HG02981 (cell line): ENCODE measurements around the gene TRMT11.
"Not testable (repeated sequence)": the region's sequence is repeated elsewhere in the genome, so short reads cannot be mapped to it uniquely, and the experiment has no call there.

Experiments
- ATAC-seq: cut with Tn5 transposase; IDR thresholded peaks from one replicate; pipeline ENCODE4 v1.9.1; 2021; ENCODE audit warnings: mild to moderate bottlenecking, moderate library complexity; ENCODE audit not compliant: unreplicated experiment

TRMT11 gene

DNA sequence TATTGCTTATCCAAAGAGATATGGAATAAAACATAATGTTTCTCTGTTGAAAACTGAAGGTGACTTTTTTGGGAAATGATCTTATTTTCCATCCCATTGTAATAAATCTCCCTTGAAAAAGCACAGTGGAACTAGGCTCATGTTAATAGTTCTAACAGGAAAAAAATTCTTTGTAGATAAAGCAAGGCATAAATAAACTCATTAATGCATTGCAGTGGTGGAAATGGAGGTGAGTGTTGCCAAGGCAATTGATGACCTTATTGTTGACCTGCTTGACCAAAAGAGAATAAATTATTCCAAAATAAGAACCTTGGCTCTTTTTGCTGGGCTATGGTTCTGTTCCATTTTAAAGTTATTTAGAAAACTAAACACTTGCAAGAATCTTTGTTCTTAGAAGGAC, 55.2 kb downstream of the TRMT11 start:
- no peak for ATAC-seq

GRCh38 chr6:126042001-126042419, 55.7 kb downstream of the TRMT11 start:
- no peak for ATAC-seq

- no peak for ATAC-seq
Observed at GRCh38 chr6:126047648-126048047, 61.3 kb downstream of the TRMT11 start.

DNA sequence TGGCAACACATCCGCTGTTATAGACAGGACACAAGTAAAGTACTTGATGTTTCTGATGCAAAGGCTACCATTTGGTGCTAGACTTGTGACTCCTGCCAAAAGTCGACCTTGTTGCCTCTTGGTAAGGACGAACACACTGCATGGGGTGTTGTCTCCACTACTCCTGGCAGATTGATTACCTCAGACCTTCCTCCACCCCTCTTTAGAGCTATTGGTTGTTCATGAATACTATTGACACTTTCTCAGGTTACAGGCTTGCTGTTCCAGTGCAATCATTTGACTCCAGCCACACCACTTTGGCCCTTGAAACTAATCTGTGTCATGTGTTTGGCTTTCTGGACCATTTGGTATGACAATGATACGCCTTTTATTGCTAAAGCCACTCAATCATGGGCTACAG, 62.3 kb downstream of the TRMT11 start:
- no peak for ATAC-seq

DNA sequence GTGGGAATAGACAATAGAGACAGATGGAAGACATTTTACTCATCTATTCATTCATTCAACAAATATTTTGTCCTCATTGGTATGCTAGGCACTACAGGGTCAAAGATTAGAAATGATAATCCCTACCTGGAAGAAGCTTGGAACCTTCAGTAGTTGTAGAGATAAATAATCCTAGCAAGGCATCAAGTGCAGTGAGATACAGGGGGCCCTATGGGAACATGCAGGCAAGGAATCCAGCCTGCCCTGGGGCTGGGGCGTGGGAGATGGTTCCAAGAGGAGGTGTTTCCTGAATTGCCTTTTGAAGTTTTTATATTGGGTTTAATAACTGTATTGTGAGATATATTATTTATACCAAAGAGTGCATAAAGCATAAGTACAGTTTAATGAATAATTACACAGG, 64.5 kb downstream of the TRMT11 start:
- no peak for ATAC-seq

DNA sequence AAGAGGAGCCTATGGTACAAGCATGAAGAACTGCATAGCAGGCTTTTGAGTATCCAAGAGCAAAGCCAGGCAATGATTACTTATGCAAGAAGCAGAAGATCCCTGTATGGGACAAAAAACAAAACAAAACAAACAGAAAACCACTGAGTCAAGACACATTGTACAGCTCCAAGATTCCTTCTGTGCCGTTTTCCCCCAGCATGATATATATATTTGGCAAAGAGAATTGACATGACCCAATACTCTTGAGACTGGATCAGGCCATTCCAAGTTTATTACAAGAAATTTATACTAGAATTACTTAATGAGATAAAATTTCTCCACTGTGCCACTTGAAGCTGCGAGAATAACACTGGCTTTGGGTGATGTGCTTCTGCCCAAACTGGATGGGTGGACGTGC, 65.5 kb downstream of the TRMT11 start:
- no peak for ATAC-seq

GRCh38 chr6:126052485-126052884, 66.1 kb downstream of the TRMT11 start:
- ATAC-seq: no peak

DNA sequence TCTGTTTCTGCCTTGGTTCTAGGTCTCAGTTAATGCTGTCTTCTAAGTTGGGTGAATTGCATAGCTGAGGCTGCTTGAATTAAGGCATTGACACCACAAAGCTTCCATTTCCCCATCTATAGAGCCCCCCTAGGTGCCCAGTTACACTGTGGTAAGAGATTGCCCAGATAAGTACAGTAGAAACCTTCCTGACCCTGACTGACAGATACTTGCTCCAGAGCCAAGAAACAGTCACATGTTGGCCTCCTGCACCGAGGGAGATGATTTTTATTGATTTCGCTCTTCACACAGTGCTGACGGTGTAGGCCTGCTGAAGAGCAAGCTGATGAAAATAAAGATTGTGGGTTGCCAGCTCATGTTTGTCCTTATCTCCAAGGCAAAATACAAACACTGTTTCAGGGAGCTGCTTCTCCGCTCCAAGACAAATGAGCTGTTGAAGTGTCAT, 67.9 kb downstream of the TRMT11 start:
- ATAC-seq: no peak

DNA sequence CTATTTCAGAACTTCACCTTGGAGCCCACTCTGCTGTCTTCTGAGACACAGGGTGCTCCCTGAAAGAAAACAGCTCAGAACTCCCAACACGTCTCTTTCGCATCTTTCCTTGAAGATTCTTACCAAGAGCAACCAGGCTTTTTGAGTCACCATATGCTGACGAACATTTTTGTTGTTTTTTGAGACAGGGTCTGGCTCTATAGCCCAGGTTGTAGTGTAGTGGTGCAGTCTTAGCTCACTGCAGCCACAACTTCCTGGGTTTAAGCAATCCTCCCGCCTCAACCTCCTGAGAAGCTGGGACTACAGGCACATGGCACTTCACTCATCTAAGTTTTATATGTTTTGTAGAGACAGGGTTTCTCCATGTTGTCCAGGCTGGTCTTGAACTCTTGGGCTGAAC, 68.5 kb downstream of the TRMT11 start:
- ATAC-seq: no peak

DNA sequence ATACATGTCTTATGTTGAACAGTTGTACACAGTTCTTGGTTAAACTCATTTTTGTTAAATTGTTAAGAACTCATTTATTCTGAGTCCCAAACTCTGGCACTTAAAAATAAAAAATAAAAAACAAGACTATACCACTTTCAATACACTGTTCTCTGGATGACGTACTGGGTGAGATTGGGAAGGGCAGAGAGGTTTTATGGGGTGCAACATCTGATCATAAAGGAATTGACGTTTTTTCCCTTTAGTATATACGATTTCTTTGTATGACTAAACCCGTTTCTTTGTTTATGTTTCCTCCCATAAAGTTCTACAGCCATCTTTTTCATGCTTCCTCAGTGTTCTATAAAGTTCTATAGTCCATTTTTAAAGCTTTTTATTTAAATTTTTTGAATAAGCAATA, 69.1 kb downstream of the TRMT11 start:
- ATAC-seq: no peak

- ATAC-seq: no peak
Observed at GRCh38 chr6:126056355-126057004, 70.1 kb downstream of the TRMT11 start.

DNA sequence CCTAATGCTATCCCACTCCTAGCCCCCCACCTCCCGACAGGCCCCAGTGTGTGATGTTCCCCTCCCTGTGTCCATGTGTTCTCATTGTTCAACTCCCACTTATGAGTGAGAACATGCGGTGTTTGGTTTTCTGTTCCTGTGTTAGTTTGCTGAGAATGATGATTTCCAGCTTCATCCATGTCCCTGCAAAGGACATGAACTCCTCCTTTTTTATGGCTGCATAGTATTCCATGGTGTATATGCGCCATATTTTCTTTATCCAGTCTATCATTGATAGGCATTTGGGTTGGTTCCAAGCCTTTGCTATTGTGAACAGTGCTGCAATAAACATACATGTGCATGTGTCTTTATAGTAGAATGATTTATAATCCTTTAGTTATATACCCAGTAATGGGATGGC, 71.7 kb downstream of the TRMT11 start:
- not testable (repeated sequence) for ATAC-seq

DNA sequence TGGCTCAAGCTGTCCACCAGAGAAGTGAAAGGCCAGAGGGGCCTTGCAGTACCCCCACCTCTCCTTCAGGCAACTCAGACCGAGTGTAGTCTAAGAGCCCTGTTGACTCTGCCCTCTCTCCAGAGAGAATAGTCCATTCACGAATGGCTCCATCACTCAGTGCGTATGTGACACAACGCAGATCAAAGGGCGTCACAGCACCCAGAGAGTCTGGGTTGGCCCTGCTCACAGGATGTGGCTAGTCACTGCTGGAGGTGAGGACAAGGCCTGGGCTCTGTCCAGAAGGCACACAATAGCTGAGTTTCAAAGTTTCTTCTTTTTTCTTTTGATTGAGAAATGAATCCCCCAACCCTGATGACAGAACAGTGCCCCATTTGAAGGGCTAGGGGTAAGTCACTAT, 74.1 kb downstream of the TRMT11 start:
- ATAC-seq: no peak

- ATAC-seq: peak; percentile 85
Observed at GRCh38 chr6:126063512-126064146, 77.3 kb downstream of the TRMT11 start.

- ATAC-seq: no peak
Observed at GRCh38 chr6:126064257-126064747, 78.0 kb downstream of the TRMT11 start.

DNA sequence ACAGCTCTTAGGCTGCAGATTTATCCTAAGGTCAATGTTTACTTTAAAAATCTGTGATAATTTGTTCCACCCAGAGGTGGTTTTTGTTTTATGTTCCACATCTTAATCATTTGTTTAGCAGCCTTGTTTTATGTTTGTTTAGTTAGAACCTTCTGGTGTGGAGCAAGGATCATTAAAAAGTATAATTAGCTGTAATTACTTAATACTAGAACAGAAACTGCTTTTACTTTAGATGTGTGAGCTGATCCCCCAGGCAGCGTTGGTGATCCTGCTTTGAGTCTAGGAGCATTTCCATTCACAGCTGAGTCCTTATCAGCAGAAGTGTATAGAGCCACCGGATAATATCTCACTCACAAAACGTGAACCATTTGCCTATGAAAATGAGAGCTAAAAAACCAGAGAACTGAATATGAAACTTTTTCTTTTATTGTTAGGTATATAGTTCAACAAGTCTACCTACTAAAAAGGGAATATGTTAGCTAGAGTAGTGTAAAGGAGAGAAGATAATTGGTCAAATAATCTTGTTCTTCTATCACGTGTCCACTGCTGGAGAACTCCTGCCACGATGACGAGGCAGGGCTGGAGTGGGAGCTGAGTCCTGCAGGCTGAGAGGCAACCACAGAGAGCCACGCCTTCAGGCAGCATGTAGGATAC, 78.5 kb downstream of the TRMT11 start:
- no peak for ATAC-seq

DNA sequence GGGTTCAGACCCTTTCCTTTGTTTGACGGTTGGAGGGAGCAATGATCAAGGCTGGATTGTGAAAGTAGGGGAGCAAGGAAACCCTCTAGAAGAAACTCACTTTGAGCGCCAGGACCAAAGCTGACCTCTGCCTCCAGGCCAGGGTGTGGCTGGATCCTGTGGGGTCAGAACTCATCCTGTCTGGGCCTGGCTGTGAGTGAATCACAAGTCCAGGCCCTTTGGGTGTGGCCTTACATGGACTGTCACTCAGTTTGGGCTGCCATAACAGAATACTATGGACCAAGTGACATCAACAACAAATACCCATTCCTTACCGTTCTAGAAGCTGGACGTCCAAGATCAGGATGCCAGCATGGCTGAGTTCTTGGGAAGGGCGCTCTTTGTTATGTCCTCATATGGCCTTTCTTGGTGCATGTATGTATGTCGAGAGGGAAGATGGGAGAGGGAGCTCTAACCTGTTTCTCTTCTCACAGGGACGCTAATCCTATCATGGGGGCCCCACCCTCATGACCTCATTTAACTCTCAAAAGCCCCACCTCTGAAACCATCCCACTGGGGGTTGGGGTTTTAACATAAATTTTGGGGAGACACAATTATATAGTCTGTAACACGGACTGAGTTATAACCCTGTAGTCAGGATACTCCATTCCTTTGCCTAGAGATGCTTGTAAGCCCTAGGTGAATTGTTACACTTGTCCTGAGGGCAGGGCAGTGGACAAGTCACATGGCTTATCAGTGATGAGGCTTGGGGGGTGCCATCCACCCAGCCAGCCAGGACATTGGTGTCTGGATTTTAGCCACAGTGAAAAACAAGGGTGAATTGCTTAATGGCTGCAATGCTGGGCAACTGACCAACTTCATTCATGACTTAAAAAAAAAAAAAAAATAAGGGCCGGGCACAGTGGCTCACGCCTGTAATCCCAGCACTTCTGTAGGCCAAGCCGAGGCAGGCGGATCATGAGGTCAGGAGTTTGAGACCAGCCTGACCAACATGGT, 80.0 kb downstream of the TRMT11 start:
- no peak for ATAC-seq

DNA sequence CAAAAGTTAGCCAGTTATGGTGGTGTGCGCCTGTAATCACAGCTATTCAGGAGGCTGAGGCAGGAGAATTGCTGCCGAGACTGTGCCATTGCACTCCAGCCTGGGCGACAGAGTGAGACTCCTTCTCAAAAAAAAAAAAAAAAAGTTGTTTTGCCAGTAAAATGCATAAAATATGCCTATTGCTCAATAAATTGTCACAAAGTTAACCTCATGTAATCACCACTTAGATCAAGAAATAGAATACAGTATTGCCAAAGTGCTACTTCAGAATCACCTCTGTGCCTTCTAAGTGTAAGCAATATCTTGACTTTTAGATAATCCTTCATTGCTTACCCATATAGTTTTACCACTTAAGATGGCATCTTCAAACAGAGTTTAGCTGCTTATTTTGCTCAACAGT, 80.7 kb downstream of the TRMT11 start:
- ATAC-seq: no peak

DNA sequence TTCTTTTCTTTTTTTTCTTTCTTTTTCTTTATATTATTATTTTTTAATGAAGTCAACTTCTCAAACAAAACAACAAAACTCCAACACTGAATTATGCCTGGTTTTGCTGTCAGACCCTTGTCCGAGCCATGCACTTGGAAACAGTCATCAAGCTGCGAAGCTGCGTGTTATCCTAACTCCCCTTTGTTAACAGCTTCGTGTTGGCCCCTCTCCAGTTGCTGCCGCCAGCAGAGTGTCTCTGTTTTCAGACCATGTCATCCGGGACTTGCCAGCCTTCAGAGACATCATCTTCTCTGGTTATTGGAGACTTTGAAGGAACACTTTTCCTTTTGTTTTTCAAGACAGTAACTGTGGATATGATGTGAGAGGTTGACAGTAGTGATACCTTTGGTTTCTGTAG, 83.1 kb downstream of the TRMT11 start:
- no peak for ATAC-seq

DNA sequence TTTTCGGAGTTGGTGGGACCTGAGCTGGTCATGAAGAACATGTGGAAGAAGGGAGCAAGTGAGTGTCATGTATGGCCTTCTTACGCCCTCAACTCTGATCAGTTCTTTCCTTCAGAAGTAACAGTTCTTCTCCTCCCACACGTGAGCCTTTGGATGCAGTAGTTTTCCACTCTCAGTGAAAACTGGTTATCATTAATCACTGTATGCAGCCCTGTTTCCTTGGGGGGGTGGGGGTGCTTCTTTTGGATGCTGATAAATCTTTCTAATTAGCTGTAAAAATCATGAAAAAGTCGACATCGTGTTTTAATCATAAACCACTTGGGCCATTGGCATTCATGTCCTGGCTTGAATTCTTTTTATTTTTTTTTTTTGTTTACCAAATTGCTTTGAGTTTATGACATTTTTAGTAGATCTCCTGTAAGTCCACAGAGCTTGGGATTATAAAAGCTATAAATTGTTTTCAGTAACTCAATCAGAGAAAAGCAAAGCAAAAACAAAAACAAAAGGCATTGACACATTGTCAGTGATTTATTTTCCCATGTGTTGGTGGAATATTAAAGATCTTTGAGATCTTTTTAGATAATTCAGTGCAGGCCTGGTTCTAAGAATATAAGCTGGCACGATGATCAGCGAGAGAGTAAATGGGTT, 84.8 kb downstream of the TRMT11 start:
- no peak for ATAC-seq
